Endodermal cell (in vitro differentiated cells): Measurements from ENCODE around the gene EIF3I. TPM values are rescaled to one million over a fixed set of nuclear protein-coding genes. Genes with fewer than 3 reads are reported as not detected.

Experiments used
- DNase-seq: peaks from one replicate; pipeline ENCODE4 v3.0.0-alpha.2; 2017
- H3K27ac ChIP-seq: 2 replicates; pipeline ENCODE4 v1.5.1; 2013; ENCODE audit warnings: mild to moderate bottlenecking, low read depth, low read length, moderate library complexity
- H3K27me3 ChIP-seq: 2 replicates; pipeline ENCODE4 v1.6.1; 2013; ENCODE audit warnings: mild to moderate bottlenecking, low read length, moderate library complexity; ENCODE audit not compliant: insufficient read depth, control insufficient read depth, poor library complexity, severe bottlenecking
- H3K36me3 ChIP-seq: 2 replicates; pipeline ENCODE4 v1.7.0; 2013; ENCODE audit warnings: mild to moderate bottlenecking, low read length, moderate library complexity; ENCODE audit not compliant: control insufficient read depth, insufficient read depth
- H3K4me1 ChIP-seq: one replicate; pipeline ENCODE4 v1.7.0; 2013; ENCODE audit warnings: low read length; ENCODE audit not compliant: control insufficient read depth, insufficient read depth
- H3K4me3 ChIP-seq: 2 replicates; pipeline ENCODE4 v1.5.1; 2013; ENCODE audit warnings: mild to moderate bottlenecking, low read length, moderate library complexity
- H3K9ac ChIP-seq: 2 replicates; pipeline ENCODE4 v1.6.1; 2013; ENCODE audit warnings: mild to moderate bottlenecking, low read length, moderate library complexity; ENCODE audit not compliant: poor library complexity, severe bottlenecking; ENCODE audit errors: extremely low read depth
- H3K9me3 ChIP-seq: 2 replicates; pipeline ENCODE4 v1.6.1; 2013; ENCODE audit warnings: mild to moderate bottlenecking, low read length, moderate library complexity; ENCODE audit not compliant: control insufficient read depth
- H3K27ac Mint-ChIP-seq: 2 replicates; pipeline ENCODE4 v1.8.0; 2020; ENCODE audit warnings: mixed read lengths
- H3K27me3 Mint-ChIP-seq: 2 replicates; pipeline ENCODE4 v1.8.0; 2021; ENCODE audit warnings: mild to moderate bottlenecking, mixed read lengths; ENCODE audit not compliant: insufficient read depth
- H3K36me3 Mint-ChIP-seq: 2 replicates; pipeline ENCODE4 v1.8.0; 2020; ENCODE audit warnings: low read depth, mixed read lengths
- H3K4me1 Mint-ChIP-seq: 2 replicates; pipeline ENCODE4 v1.8.0; 2020; ENCODE audit warnings: mixed read lengths
- H3K4me3 Mint-ChIP-seq: 2 replicates; pipeline ENCODE4 v1.8.0; 2020; ENCODE audit warnings: mild to moderate bottlenecking, moderate library complexity, mixed read lengths
- H3K9me3 Mint-ChIP-seq: 2 replicates; pipeline ENCODE4 v1.8.0; 2020; ENCODE audit warnings: mild to moderate bottlenecking, mixed read lengths
- WGBS, 2 experiments: methylation state at CpG; one replicate each; pipeline versions ENCODE4 v1.1.5 to v1.1.7; 2013; ENCODE audit warnings: missing lambda C conversion rate in 2 of 2, mixed read lengths in 1 of 2; ENCODE audit not compliant: insufficient coverage in 1 of 2, insufficient read length in 1 of 2; 5-methylcytosine and 5-hydroxymethylcytosine counted together
- total RNA-seq, 2 donors: library from RNA; stranded (reverse); fragmentation: NEBNext Ultra II Directional in 1 of 2; extraction: Animal tissue kit (Norgen Biotek cat#: 25700) in 1 of 2; gene quantifications; 2 replicates in 1 of 2; 3 replicates in 1 of 2; pipeline ENCODE4 v1.2.1, GENCODE V29; 2021
- TF ChIP-seq, protein P1 (sequence below): fragments of 200-600 bp; sonication (generic); conservative IDR thresholded peaks from 2 replicates; pipeline ENCODE4 v1.5.0; 2021; ENCODE audit warnings: antibody characterized with exemption, mild to moderate bottlenecking

EIF3I gene
- total RNA-seq, 2 donors from 2014 or later: 194 to 198 TPM

DNA sequence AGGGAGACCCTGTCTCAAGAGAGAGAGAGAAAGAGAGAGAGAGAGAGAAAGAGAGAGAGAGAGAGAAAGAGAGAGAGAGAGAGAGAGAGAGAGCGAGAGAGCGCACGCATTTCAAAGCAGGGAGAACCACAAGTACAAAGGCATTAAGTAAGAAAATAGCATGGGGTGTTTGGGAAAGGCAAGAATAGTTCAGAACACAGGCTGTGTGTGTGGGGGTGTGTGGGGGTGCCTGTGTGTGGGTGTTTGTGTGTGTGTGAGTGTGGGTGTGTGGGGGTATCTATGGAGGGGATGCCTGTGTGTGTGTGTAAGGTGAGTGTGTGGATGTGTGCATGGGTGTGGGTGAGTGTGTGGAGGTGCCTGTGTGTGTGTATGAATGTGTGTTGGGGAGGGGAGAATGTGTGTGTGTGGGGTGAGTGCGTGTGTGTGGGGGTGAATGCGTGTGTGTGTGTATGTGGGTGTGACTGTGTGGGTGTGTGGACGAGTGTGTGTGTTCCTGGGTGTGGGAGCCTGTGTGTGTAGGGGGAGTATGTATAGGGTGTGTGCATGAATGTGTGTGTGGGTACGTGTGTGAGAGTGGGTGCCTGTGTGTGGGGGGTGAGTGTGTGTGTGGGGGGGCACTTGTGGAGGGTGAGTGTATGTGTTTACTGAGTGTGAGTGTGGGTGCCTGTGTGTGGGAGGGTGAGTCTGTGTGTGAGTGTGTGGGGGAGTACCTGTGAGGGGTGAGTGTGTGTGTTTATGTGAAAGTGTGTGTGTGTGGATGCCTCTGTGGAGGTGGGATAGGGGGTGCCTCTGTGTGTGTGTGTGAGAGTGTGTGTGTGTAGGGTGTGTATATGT lies 50.6 kb downstream of the EIF3I start:
- H3K36me3 ChIP-seq: no peaks in the 10 kb centered on the region
- H3K4me1 Mint-ChIP-seq: peaks cover 15% of the 10 kb centered on the region
- H3K36me3 Mint-ChIP-seq: no peaks in the 10 kb centered on the region
- DNase-seq: no peak
- H3K4me1 ChIP-seq: no peaks in the 10 kb centered on the region
- peaks cover 23% of the 10 kb centered on the region for H3K27me3 Mint-ChIP-seq
- H3K4me3 Mint-ChIP-seq: no peak overlapping the region
- no peak overlapping the region for H3K4me3 ChIP-seq
- no peak overlapping the region for H3K27ac ChIP-seq
- H3K27me3 ChIP-seq: no peaks in the 10 kb centered on the region
- no peaks in the 10 kb centered on the region for H3K9me3 ChIP-seq
- H3K9ac ChIP-seq: no peak overlapping the region
- H3K9me3 Mint-ChIP-seq: no peaks in the 10 kb centered on the region
- TF ChIP-seq, protein P1, sequence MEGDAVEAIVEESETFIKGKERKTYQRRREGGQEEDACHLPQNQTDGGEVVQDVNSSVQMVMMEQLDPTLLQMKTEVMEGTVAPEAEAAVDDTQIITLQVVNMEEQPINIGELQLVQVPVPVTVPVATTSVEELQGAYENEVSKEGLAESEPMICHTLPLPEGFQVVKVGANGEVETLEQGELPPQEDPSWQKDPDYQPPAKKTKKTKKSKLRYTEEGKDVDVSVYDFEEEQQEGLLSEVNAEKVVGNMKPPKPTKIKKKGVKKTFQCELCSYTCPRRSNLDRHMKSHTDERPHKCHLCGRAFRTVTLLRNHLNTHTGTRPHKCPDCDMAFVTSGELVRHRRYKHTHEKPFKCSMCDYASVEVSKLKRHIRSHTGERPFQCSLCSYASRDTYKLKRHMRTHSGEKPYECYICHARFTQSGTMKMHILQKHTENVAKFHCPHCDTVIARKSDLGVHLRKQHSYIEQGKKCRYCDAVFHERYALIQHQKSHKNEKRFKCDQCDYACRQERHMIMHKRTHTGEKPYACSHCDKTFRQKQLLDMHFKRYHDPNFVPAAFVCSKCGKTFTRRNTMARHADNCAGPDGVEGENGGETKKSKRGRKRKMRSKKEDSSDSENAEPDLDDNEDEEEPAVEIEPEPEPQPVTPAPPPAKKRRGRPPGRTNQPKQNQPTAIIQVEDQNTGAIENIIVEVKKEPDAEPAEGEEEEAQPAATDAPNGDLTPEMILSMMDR: no peak
- 93% methylated on average over 7 of the region's 7 CpGs; no CpG with 5 or more reads in 1 of the 2 experiments for WGBS, 2 experiments
- no peak overlapping the region for H3K27ac Mint-ChIP-seq

DNA sequence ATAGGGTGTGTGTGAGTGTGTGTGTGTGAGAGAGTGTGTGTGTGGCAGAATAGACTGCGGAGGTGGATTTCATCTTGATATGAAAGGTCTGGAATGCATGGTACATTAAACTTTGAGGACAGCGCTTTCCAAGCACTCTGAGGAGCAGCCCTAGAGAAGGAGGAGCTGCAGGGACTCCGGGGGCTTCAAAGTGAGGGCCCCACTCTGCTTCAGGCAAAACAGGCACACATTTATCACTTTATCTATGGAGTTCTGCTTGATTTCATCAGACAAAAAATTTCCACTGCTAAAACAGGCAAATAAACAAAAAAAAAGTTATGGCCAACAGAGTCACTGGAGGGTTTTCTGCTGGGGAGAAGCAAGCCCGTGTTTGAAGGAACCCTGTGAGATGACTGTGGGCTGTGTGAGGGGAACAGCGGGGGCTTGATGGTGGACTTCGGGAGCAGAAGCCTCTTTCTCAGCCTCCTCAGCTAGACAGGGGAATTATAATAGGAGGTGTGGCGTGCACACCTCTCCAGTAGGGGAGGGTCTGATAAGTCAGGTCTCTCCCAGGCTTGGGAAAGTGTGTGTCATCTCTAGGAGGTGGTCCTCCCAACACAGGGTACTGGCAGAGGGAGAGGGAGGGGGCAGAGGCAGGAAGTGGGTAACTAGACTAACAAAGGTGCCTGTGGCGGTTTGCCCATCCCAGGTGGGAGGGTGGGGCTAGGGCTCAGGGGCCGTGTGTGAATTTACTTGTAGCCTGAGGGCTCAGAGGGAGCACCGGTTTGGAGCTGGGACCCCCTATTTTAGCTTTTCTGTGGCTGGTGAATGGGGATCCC lies 51.4 kb downstream of the EIF3I start:
- Mint-ChIP-seq H3K27ac (no peak overlapping the region), H3K4me3 (peak overlapping the region; percentile 12), H3K36me3 (no peaks in the 10 kb centered on the region), H3K27me3 (peaks cover 23% of the 10 kb centered on the region), H3K9me3 (no peaks in the 10 kb centered on the region), H3K4me1 (peaks cover 15% of the 10 kb centered on the region)
- WGBS, 2 experiments: 62 to 69% methylated on average over 5 to 10 of the region's 10 CpGs
- Histone ChIP-seq H3K27me3 (no peaks in the 10 kb centered on the region), H3K4me1 (no peaks in the 10 kb centered on the region), H3K36me3 (no peaks in the 10 kb centered on the region), H3K9me3 (no peaks in the 10 kb centered on the region), H3K27ac (no peak overlapping the region), H3K9ac (no peak overlapping the region), H3K4me3 (no peak overlapping the region)
- peak; percentile 92 for DNase-seq
- TF ChIP-seq, protein P1: no peak

DNA sequence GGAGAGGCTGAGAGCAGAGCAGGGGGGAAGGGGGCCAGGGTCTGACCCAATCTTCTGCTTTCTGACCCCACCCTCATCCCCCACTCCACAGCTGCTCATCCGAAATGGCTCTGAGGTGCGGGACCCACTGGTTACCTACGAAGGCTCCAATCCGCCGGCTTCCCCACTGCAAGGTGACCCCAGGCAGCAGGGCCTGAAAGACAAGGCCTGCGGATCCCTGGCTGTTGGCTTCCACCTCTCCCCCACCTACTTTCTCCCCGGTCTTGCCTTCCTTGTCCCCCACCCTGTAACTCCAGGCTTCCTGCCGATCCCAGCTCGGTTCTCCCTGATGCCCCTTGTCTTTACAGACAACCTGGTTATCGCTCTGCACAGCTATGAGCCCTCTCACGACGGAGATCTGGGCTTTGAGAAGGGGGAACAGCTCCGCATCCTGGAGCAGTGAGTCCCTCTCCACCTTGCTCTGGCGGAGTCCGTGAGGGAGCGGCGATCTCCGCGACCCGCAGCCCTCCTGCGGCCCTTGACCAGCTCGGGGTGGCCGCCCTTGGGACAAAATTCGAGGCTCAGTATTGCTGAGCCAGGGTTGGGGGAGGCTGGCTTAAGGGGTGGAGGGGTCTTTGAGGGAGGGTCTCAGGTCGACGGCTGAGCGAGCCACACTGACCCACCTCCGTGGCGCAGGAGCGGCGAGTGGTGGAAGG lies 52.6 kb downstream of the EIF3I start:
- 90 to 92% methylated on average over 17 to 31 of the region's 31 CpGs for WGBS, 2 experiments
- no peak overlapping the region for H3K9ac ChIP-seq
- Mint-ChIP-seq H3K36me3 (no peaks in the 10 kb centered on the region), H3K9me3 (no peaks in the 10 kb centered on the region), H3K27ac (no peak overlapping the region), H3K4me1 (peaks cover 15% of the 10 kb centered on the region), H3K27me3 (peaks cover 23% of the 10 kb centered on the region), H3K4me3 (peak overlapping the region; percentile 40)
- no peaks in the 10 kb centered on the region for H3K4me1 ChIP-seq
- H3K9me3 ChIP-seq: no peaks in the 10 kb centered on the region
- no peak overlapping the region for H3K4me3 ChIP-seq
- no peaks in the 10 kb centered on the region for H3K36me3 ChIP-seq
- no peak overlapping the region for H3K27ac ChIP-seq
- H3K27me3 ChIP-seq: no peaks in the 10 kb centered on the region
- TF ChIP-seq, protein P1: no peak
- DNase-seq: peak; percentile 66
